Mammary epithelial cell (primary cell): Measurements from ENCODE around the gene BROX.
"Not testable (repeated sequence)": the region's sequence is repeated elsewhere in the genome, so short reads cannot be mapped to it uniquely, and the experiment has no call there.

Experiments
- CTCF ChIP-seq, 2 donors: IDR thresholded peaks in 1 of 2; conservative IDR thresholded peaks in 1 of 2; 2 replicates each; pipeline ENCODE4 v1.5.1; 2011 to 2012; ENCODE audit warnings: inconsistent platforms in 2 of 2, low read length in 2 of 2, mild to moderate bottlenecking in 2 of 2, control low read depth in 1 of 2, low read depth in 1 of 2; ENCODE audit not compliant: insufficient read depth in 1 of 2; ENCODE audit errors: extremely low read depth in 1 of 2
- EZH2 ChIP-seq: IDR thresholded peaks from 2 replicates; pipeline ENCODE4 v1.6.1; 2012; ENCODE audit warnings: low read length, inconsistent platforms, borderline replicate concordance

- not testable (repeated sequence) for TF ChIP-seq EZH2; CTCF (conservative IDR thresholded peaks at IDR 0.05 in 1 of 2, IDR thresholded peaks at IDR 0.05 in 1 of 2; ENCODE audit: extremely low read depth in 1 of 2, insufficient read depth in 1 of 2, low read depth in 1 of 2, low read length in 2 of 2)
Observed at GRCh38 chr1:222669107-222669506, 43.3 kb upstream of the BROX start.
